Measurements from ENCODE around the gene ZC3H4. TPM values are rescaled to one million over a fixed set of nuclear protein-coding genes. Genes with fewer than 3 reads are reported as not detected.

ZC3H4 gene
- 28.3 TPM for total RNA-seq

DNA sequence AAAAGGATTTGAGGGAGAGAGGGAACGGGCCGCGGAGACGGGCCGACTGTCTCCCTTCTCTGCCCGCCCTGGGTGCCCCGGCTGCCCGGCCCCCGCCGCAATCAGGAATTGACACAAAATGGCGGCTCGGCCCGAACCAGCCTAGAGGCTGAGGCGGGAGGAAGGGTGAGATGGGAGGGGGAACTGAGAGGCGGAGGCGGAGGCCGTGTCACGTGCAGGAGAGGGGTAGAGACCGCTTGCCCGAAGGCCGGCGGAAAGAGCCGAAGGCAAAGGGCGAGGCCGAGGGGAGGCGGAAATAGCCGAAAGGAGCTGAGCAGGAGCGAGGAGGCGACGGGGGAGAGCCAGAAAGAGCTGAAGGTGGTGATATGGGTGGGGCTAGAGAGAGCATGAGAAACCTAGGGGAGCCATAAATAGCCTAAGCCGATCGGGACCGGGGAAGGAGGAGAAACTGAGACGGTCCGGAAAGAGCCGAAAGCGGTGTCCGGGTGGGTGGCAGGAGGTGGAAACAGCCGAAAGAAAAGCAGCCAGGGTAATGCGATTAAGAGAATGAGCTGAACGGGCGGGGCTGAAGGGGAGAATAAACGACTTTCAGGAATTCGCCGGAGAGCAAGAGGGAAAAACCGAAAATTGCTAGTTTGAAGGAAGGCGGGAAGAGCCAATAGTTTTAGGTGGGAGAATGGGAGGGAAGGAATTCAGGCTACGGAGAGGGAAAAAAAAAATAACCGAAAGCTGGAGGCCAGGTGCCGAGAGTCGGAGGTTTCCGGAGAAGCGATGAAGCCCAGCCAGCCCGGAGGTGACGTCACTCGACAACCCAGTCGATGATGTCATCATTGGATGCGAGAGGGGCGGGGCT lies at the start of gene ZC3H4:
TSS of gene ZC3H4 (minus strand) at position 780 of the 853 bp plus-strand sequence. CDS start 1,192 bp downstream, outside the sequence.

DNA sequence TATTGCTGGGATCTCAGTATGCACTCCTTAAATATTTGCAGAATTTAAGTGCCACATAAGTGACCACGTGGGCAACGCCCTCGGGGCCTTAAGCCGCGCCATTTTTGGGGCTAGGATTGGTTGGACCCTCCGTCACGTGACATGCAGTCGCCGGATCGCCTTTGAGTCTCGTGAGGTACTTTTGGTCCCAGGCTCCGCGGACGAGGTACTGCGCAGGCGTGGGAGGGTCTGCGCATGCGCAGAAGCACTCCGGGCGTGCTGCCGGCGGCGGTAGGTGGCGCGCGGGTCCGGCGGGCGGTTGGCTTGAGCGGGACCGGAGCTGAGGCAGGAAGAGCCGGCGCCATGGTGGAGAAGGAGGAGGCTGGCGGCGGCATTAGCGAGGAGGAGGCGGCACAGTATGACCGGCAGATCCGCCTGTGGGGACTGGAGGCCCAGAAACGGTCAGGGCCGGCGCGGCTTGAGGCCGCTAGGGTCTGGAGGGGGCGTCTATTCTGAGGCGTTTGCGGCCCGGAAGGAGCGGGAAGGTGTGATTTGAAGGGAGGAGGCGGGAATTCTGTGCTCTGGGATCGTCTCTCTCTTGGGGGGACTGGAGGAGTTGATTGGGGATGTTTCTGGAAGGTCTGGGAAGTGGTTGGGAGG lies 17.1 kb upstream of the ZC3H4 start, which contains the start of gene SAE1:
TSS of gene SAE1 (plus strand) at position 247 of the 639 bp plus-strand sequence. CDS start at position 343, 96 bp downstream.

DNA sequence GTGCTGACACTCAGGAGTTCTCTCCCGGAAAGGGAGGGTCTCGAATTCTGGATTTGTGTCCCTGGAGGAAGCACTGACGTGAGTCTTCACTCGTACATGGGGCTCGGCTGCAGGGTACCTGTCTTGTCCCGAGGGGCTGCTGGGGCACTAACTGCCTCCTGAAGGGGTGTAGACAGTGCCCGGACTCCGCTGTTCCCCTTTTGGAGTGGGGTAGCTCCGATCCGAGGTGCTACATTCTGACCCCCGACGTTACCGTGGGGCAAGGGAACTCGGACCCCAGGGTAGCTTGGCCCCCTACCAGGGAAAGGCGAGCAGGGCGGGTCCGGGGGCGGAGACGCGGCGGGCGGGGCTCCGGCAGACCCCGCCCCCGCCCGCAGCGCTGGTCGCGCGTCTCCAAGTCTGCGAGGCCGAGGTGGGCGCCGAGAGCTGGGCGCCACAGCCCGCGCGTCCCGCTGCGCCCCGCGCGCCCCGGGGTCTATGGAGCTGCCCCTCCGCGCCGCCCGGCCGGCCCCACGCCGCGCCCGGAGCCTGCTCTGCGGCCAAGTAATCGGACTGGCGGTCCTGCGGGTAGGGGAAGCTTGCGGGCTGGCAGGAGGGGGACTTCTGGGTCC lies 94.0 kb downstream of the ZC3H4 start, which contains the start of gene NPAS1:
TSS of gene NPAS1 (plus strand) at position 407 of the 611 bp plus-strand sequence. CDS start 1,211 bp downstream, outside the sequence.

Other genes starting within 250 kb of the ZC3H4 start
- gene NPAS1, start 93.9 kb downstream of the ZC3H4 start, total RNA-seq = 0.99 TPM
- 13.4 TPM for gene TMEM160, start 65.2 kb downstream of the ZC3H4 start, total RNA-seq
- gene SAE1, start 17.1 kb upstream of the ZC3H4 start, total RNA-seq = 85.8 TPM
- 8.1 TPM for gene BBC3, start 117.4 kb upstream of the ZC3H4 start, total RNA-seq
- 20.5 TPM for gene CCDC9, start 142.7 kb upstream of the ZC3H4 start, total RNA-seq
- gene INAFM1, start 161.1 kb upstream of the ZC3H4 start, total RNA-seq = 4.4 TPM
- gene C5AR1, start 196.1 kb upstream of the ZC3H4 start, total RNA-seq = 2.0 TPM
- 1.0 TPM for gene C5AR2, start 218.4 kb upstream of the ZC3H4 start, total RNA-seq
- gene DHX34, start 235.5 kb upstream of the ZC3H4 start, total RNA-seq = 21.4 TPM